ENCODE results near the gene JMJD7.

JMJD7 gene

GRCh38 chr15:41886741-41887140, 58.8 kb downstream of the JMJD7 start:
- DNase-seq: no peak

GRCh38 chr15:41887161-41887560, 59.3 kb downstream of the JMJD7 start:
- no peak for DNase-seq

Data from NCI-H1048 (cell line).